ENCODE data around the gene DAPK2.

GRCh38 chr15:63857461-63857856 is 188.8 kb downstream of the DAPK2 start:
- TF ChIP-seq RFX5 (IDR thresholded peaks at IDR 0.05; ENCODE audit: low read depth, low read length) (no peak), CTCF (conservative IDR thresholded peaks at IDR 0.05; ENCODE audit: low read depth, low read length) (no peak)
